ENCODE measurements around the gene ATP8B3.

The ATP8B3 gene

GRCh38 chr19:1736927-1737326 is 75.1 kb downstream of the ATP8B3 start:
- H3K27me3 Mint-ChIP-seq: peaks cover 67% of the 10 kb centered on the region

DNA sequence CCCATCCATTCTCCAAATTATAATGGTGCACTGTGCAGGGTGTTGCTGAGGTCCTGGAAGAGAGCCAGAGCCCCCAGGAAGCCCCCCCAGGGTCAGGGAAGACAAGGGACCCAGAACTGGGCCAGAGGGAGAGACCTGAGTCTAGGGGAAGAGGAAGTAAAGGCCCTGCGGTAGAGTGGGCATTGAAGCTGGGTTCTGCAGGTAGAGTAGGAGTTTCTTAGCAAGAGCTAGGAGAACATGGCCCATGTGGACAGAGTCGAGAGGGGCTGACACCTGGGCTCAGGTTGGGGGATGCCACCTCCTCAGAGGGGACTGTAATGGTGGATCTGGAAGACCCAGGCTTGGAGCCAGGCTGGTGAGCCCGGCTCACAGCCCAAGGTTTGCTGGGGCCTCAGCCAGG is 75.8 kb downstream of the ATP8B3 start:
- no peaks in the 10 kb centered on the region for H3K36me3 Mint-ChIP-seq (ENCODE audit: low read depth)
- no peak overlapping the region for H3K4me3 Mint-ChIP-seq
- H3K27ac Mint-ChIP-seq: no peak overlapping the region
- DNase-seq: no peak
- no peaks in the 10 kb centered on the region for H3K4me1 Mint-ChIP-seq (ENCODE audit: low read depth)
- peaks cover 67% of the 10 kb centered on the region for H3K27me3 Mint-ChIP-seq
- no peaks in the 10 kb centered on the region for H3K9me3 Mint-ChIP-seq

More at GRCh38 chr19:1736927-1737326, 75.1 kb downstream of the ATP8B3 start:
- no peaks in the 10 kb centered on the region for H3K36me3 Mint-ChIP-seq (ENCODE audit: low read depth)
- no peak overlapping the region for H3K4me3 Mint-ChIP-seq
- no peak overlapping the region for H3K27ac Mint-ChIP-seq
- no peak for DNase-seq
- H3K4me1 Mint-ChIP-seq (ENCODE audit: low read depth): no peaks in the 10 kb centered on the region
- H3K9me3 Mint-ChIP-seq: no peaks in the 10 kb centered on the region

DNA sequence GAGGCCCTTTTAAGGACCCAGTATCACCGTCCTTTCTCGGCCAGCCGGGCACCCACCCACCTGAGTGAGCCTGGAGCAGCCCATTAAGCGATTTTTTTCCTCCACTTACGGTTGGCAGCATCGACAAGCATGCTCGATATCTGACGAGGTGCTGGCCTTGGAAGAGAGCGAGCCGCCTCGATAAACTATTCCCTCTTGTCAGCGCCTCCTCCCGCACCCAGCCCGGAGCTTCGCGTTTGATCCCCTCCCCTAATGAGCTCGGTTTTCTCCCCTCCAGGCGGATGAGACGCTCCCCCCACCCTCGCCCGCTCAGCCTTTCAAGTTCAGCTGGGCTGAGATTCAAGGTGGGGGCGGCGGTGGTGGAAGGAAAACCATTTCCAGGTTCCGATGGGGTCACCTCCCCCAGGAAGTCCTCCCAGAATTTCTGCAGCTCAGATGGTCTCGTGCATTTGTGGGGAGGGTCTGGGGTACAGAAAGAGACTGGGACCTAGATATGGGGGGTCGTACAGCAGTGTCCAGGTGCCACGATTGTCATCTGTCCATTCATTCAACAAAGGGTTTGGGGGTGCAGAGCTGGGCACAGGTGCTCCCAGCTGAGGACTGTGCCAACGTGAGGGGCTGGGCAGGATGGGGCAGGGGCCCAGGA is 77.6 kb downstream of the ATP8B3 start:
- Mint-ChIP-seq H3K27me3 (peaks cover 69% of the 10 kb centered on the region), H3K36me3 (ENCODE audit: low read depth) (no peaks in the 10 kb centered on the region), H3K4me3 (no peak overlapping the region), H3K9me3 (no peaks in the 10 kb centered on the region), H3K27ac (no peak overlapping the region), H3K4me1 (ENCODE audit: low read depth) (no peaks in the 10 kb centered on the region)
- no peak for DNase-seq
